HEK293 (cell line): ENCODE data around the gene ACAD8.
A peak's percentile ranks its signal among the peaks of the same experiment; 100 is the strongest.

Experiments used
- CTCF ChIA-PET: fragments of 350-600 bp; formaldehyde crosslinking; extraction: SDS; loops from one replicate; lab custom pipeline; 2021; ENCODE audit warnings: antibody characterized with exemption; lab: Yijun Ruan, JAX
- POLR2A ChIA-PET: fragments of 300-600 bp; formaldehyde crosslinking; extraction: SDS; loops from one replicate; lab custom pipeline; 2020; ENCODE audit warnings: antibody characterized with exemption, inconsistent platforms; lab: Yijun Ruan, JAX
- H3K27ac ChIP-seq: fragments of 200-500 bp; sonication (Bioruptor generic); 2 replicates; pipeline ENCODE4 v1.5.1; 2014; ENCODE audit warnings: low read depth, low read length, control low read depth, inconsistent platforms; ENCODE audit errors: extremely low read depth
- H3K36me3 ChIP-seq, 2 experiments: fragments of 200-500 bp in 1 of 2; sonication (Bioruptor generic) in 1 of 2; 1 replicate in 1 of 2; 2 replicates in 1 of 2; pipeline ENCODE4 v1.5.1; 2014 to 2017; ENCODE audit warnings: inconsistent platforms in 2 of 2, low read length in 2 of 2; ENCODE audit not compliant: control insufficient read depth in 2 of 2, insufficient read depth in 1 of 2
- H3K4me1 ChIP-seq: fragments of 200-500 bp; sonication (Bioruptor generic); 2 replicates; pipeline ENCODE4 v1.5.1; 2014; ENCODE audit warnings: mild to moderate bottlenecking, low read length, inconsistent platforms; ENCODE audit not compliant: control insufficient read depth, insufficient read depth
- H3K4me3 ChIP-seq: 2 replicates; pipeline ENCODE4 v1.5.1; 2011; ENCODE audit warnings: low read depth, mild to moderate bottlenecking, control low read depth, low read length, moderate library complexity
- H3K9me3 ChIP-seq: fragments of 200-500 bp; sonication (Bioruptor generic); 2 replicates; pipeline ENCODE4 v1.5.1; 2014; ENCODE audit warnings: low read depth, low read length, inconsistent platforms; ENCODE audit not compliant: control insufficient read depth, insufficient read depth
- BCL11A ChIP-seq: fragments of 450-650 bp; formaldehyde crosslinking; IDR thresholded peaks from 2 replicates; pipeline ENCODE4 v1.5.1; 2016; ENCODE audit warnings: low read depth, missing biosample characterization, missing genetic modification characterization
- OVOL3 ChIP-seq: fragments of 450-650 bp; formaldehyde crosslinking; IDR thresholded peaks from 2 replicates; pipeline ENCODE4 v1.5.1; 2016; ENCODE audit warnings: missing biosample characterization, missing genetic modification characterization
- PRDM10 ChIP-seq: fragments of 450-650 bp; formaldehyde crosslinking; IDR thresholded peaks from 2 replicates; pipeline ENCODE4 v1.5.1; 2016; ENCODE audit warnings: missing biosample characterization, missing genetic modification characterization
- PRDM6 ChIP-seq: fragments of 450-650 bp; formaldehyde crosslinking; IDR thresholded peaks from 2 replicates; pipeline ENCODE4 v1.5.1; 2017; ENCODE audit warnings: missing biosample characterization, missing genetic modification characterization
- ZFP37 ChIP-seq: fragments of 450-650 bp; formaldehyde crosslinking; IDR thresholded peaks from 2 replicates; pipeline ENCODE4 v1.5.1; 2016; ENCODE audit warnings: missing biosample characterization, missing genetic modification characterization
- ZNF133 ChIP-seq: fragments of 450-650 bp; formaldehyde crosslinking; IDR thresholded peaks from 2 replicates; pipeline ENCODE4 v1.5.1; 2016; ENCODE audit warnings: missing biosample characterization, missing genetic modification characterization
- ZNF138 ChIP-seq: fragments of 450-650 bp; formaldehyde crosslinking; IDR thresholded peaks from 2 replicates; pipeline ENCODE4 v1.5.1; 2016; ENCODE audit warnings: missing biosample characterization, missing genetic modification characterization, borderline replicate concordance
- ZNF146 ChIP-seq: fragments of 450-650 bp; formaldehyde crosslinking; IDR thresholded peaks from 2 replicates; pipeline ENCODE4 v1.5.1; 2016; ENCODE audit warnings: missing biosample characterization, missing genetic modification characterization
- ZNF169 ChIP-seq: fragments of 450-650 bp; formaldehyde crosslinking; IDR thresholded peaks from 2 replicates; pipeline ENCODE4 v1.5.1; 2016; ENCODE audit warnings: missing biosample characterization, missing genetic modification characterization
- ZNF23 ChIP-seq: fragments of 450-650 bp; formaldehyde crosslinking; IDR thresholded peaks from 2 replicates; pipeline ENCODE4 v1.5.1; 2016; ENCODE audit warnings: missing biosample characterization, missing genetic modification characterization, borderline replicate concordance
- ZNF473 ChIP-seq: fragments of 450-650 bp; formaldehyde crosslinking; IDR thresholded peaks from 2 replicates; pipeline ENCODE4 v1.5.1; 2017; ENCODE audit warnings: missing biosample characterization, missing genetic modification characterization
- ZNF518A ChIP-seq: fragments of 450-650 bp; formaldehyde crosslinking; conservative IDR thresholded peaks from 2 replicates; pipeline ENCODE4 v1.5.1; 2016; ENCODE audit warnings: low read depth, missing biosample characterization, missing genetic modification characterization
- ZNF664 ChIP-seq: fragments of 450-650 bp; formaldehyde crosslinking; IDR thresholded peaks from 2 replicates; pipeline ENCODE4 v1.5.1; 2016; ENCODE audit warnings: missing biosample characterization, missing genetic modification characterization
- ZNF792 ChIP-seq: fragments of 450-650 bp; formaldehyde crosslinking; IDR thresholded peaks from 2 replicates; pipeline ENCODE4 v1.5.1; 2016; ENCODE audit warnings: missing biosample characterization, missing genetic modification characterization
- TF ChIP-seq, protein P1 (sequence below): fragments of 450-650 bp; formaldehyde crosslinking; IDR thresholded peaks from 2 replicates; pipeline ENCODE4 v1.5.0; 2017; ENCODE audit warnings: missing biosample characterization, missing genetic modification characterization, borderline replicate concordance

Gene ACAD8

GRCh38 chr11:134272381-134273316, 19.3 kb downstream of the ACAD8 start (continued):
- TF ChIP-seq ZNF518A (no peak), ZNF146 (tag by site-specific recombination) (no peak), BCL11A (tag by site-specific recombination) (no peak), ZNF169 (tag by site-specific recombination) (no peak), ZNF23 (no peak), ZNF138 (tag by site-specific recombination) (no peak), OVOL3 (tag by site-specific recombination) (no peak), ZNF473 (tag by site-specific recombination) (no peak), ZNF133 (no peak)
- TF ChIP-seq, all 188 proteins: peak for 10

- Histone ChIP-seq H3K4me1 (peaks cover 7% of the 10 kb centered on the region), H3K36me3 (peaks cover 0 to under 1% of the 10 kb centered on the region in 2 experiments; a peak in 1 of 3 replicates), H3K4me3 (no peak overlapping the region), H3K9me3 (no peaks in the 10 kb centered on the region), H3K27ac (no peak overlapping the region)
- ChIA-PET POLR2A (interaction anchor here (0.8 to 2.2 kb wide), 4 partner anchors 12 to 239 kb away, joined by 3 to 11 read pairs (median 8); partner anchors contain the start of genes ACAD8, NCAPD3, THYN1 and VPS26B), CTCF (interaction anchor here (0.7 to 5.4 kb wide), 5 partner anchors 12 to 614 kb away, joined by 3 to 35 read pairs (median 4); no protein-coding TSS in a partner anchor)
- TF ChIP-seq ZNF664 (tag by site-specific recombination) = 0 out of 2 replicates have a peak, but pooled peaks have one; percentile 39
- TF ChIP-seq, protein P1, sequence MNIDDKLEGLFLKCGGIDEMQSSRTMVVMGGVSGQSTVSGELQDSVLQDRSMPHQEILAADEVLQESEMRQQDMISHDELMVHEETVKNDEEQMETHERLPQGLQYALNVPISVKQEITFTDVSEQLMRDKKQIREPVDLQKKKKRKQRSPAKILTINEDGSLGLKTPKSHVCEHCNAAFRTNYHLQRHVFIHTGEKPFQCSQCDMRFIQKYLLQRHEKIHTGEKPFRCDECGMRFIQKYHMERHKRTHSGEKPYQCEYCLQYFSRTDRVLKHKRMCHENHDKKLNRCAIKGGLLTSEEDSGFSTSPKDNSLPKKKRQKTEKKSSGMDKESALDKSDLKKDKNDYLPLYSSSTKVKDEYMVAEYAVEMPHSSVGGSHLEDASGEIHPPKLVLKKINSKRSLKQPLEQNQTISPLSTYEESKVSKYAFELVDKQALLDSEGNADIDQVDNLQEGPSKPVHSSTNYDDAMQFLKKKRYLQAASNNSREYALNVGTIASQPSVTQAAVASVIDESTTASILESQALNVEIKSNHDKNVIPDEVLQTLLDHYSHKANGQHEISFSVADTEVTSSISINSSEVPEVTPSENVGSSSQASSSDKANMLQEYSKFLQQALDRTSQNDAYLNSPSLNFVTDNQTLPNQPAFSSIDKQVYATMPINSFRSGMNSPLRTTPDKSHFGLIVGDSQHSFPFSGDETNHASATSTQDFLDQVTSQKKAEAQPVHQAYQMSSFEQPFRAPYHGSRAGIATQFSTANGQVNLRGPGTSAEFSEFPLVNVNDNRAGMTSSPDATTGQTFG (tag by site-specific recombination) = no peak
Measured at GRCh38 chr11:134273317-134273712, 19.9 kb downstream of the ACAD8 start.

GRCh38 chr11:134275188-134275533, 21.8 kb downstream of the ACAD8 start:
- no peaks in the 10 kb centered on the region for H3K9me3 ChIP-seq
- H3K36me3 ChIP-seq = peaks cover 0 to 3% of the 10 kb centered on the region in 2 experiments; a peak in 1 of 3 replicates
- peak; percentile 54 for TF ChIP-seq PRDM6 (tag by site-specific recombination)
- TF ChIP-seq PRDM10 (tag by site-specific recombination) = 0 out of 2 replicates have a peak, but pooled peaks have one; percentile 40
- TF ChIP-seq ZNF792 (tag by site-specific recombination) = no peak
- no peak for TF ChIP-seq ZFP37 (tag by site-specific recombination)
- peak overlapping the region; percentile 52 for H3K4me3 ChIP-seq
- ChIA-PET POLR2A (interaction anchor here (1.2 to 3.0 kb wide), 6 partner anchors 11 to 137 kb away, joined by 3 to 27 read pairs (median 4); partner anchors contain the start of genes ACAD8, B3GAT1, NCAPD3 and VPS26B), CTCF (interaction anchor here (0.8 to 5.4 kb wide), 6 partner anchors 12 to 31 kb away, joined by 3 to 35 read pairs (median 4); no protein-coding TSS in a partner anchor)
- peaks cover 7% of the 10 kb centered on the region for H3K4me1 ChIP-seq
- peak overlapping the region; percentile 69; the same call in 1 of the 2 replicates for H3K27ac ChIP-seq
